ENCODE results near the gene F8. TPM values are rescaled to one million over a fixed set of nuclear protein-coding genes. Genes with fewer than 3 reads are reported as not detected.
"Not testable (repeated sequence)": the region's sequence is repeated elsewhere in the genome, so short reads cannot be mapped to it uniquely, and the experiment has no call there.

F8 gene
- total RNA-seq, 1 donor = 3.6 TPM

DNA sequence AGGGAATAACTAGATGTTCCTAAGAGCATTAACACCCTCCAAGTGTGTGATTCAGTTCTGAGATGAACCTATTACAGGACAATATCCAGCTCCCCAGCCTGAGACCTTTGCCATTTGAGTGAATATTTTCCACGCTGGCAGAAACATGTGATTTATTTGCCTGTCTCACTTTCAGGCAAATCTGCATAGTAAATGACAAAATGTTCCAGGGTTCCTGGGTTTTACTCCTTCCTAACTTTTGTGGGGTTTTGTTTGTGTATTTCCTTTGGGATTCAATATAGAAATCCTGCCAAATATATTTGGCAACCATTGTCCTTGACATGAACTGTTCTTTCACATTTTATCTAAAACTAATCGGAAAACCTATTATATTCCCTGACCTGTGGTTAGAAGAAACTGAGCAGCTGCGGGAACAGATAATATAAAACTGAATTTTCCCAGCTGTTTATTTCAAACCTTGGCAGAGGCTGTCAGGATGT, 12.5 kb downstream of the F8 start:
- Histone ChIP-seq H3K4me3 (ENCODE audit: low read length) (no peak overlapping the region), H3K4me1 (ENCODE audit: insufficient read depth, low read length) (no peaks in the 10 kb centered on the region), H3K27me3 (ENCODE audit: insufficient read depth, low read length) (no peaks in the 10 kb centered on the region), H3K9me3 (ENCODE audit: low read depth, low read length) (no peaks in the 10 kb centered on the region)

DNA sequence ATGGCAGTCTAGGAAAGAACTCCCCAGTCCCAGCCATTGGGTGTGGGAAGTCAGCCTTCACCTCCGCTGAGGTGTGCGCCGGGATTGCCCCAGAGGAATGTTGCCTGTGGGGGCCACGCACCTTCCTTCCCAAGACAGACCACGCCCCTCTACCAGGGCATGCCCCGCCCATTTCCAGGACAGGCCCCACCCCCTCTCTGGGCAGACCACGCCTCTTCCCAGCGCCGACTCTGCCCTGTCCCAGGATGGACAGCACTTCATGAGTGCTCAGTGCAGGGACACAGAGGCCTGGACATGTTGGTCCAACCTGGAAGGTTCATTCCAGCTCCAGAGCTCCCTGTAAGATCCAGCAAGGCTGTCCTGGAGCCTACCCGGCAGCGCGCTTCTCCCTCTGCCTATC, 13.9 kb downstream of the F8 start:
- H3K4me3 ChIP-seq (ENCODE audit: low read length); H3K4me1 ChIP-seq (ENCODE audit: insufficient read depth, low read length): not testable (repeated sequence)

GRCh38 chrX:155006913-155007671, 15.4 kb downstream of the F8 start:
- not testable (repeated sequence) for H3K4me1 ChIP-seq (ENCODE audit: insufficient read depth, low read length); H3K4me3 ChIP-seq (ENCODE audit: low read length); H3K27me3 ChIP-seq (ENCODE audit: insufficient read depth, low read length); H3K9me3 ChIP-seq (ENCODE audit: low read depth, low read length)

More for the DNA sequence above, 13.9 kb downstream of the F8 start:
- H3K27me3 ChIP-seq (ENCODE audit: insufficient read depth, low read length); H3K9me3 ChIP-seq (ENCODE audit: low read depth, low read length): not testable (repeated sequence)

DNA sequence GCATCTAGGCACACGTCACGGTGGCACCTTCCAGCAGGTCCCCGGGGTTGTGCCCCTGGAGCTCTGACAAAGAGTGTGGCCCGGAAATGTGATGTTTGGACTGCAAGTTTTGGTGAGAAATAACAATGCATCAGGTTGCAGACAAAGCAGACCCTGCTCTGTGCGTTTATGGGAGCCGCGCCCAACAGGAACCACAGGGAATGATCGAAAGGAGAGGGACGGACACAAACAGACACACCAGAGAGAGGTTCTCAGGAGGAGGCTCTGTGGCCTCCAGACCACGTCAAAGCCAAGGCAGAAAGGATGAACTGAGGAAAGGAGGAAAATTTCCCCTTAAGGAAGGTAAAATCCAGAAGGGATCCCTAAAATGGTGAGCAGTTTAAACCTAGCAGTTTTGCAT, 16.1 kb downstream of the F8 start:
- not testable (repeated sequence) for H3K4me1 ChIP-seq (ENCODE audit: insufficient read depth, low read length); H3K9me3 ChIP-seq (ENCODE audit: low read depth, low read length); H3K27me3 ChIP-seq (ENCODE audit: insufficient read depth, low read length); H3K4me3 ChIP-seq (ENCODE audit: low read length)

GRCh38 chrX:155005190-155005589, 17.3 kb downstream of the F8 start:
- H3K27me3 ChIP-seq (ENCODE audit: insufficient read depth, low read length) = no peaks in the 10 kb centered on the region
- H3K4me3 ChIP-seq (ENCODE audit: low read length) = no peak overlapping the region
- H3K4me1 ChIP-seq (ENCODE audit: insufficient read depth, low read length) = no peaks in the 10 kb centered on the region
- H3K9me3 ChIP-seq (ENCODE audit: low read depth, low read length) = no peaks in the 10 kb centered on the region

- no peak overlapping the region for H3K4me3 ChIP-seq (ENCODE audit: low read length)
- H3K4me1 ChIP-seq (ENCODE audit: insufficient read depth, low read length) = no peaks in the 10 kb centered on the region
- no peaks in the 10 kb centered on the region for H3K9me3 ChIP-seq (ENCODE audit: low read depth, low read length)
- no peaks in the 10 kb centered on the region for H3K27me3 ChIP-seq (ENCODE audit: insufficient read depth, low read length)
Measured at GRCh38 chrX:155001873-155002272, 20.6 kb downstream of the F8 start.

- Histone ChIP-seq H3K9me3 (ENCODE audit: low read depth, low read length) (no peaks in the 10 kb centered on the region), H3K4me1 (ENCODE audit: insufficient read depth, low read length) (no peaks in the 10 kb centered on the region), H3K4me3 (ENCODE audit: low read length) (no peak overlapping the region), H3K27me3 (ENCODE audit: insufficient read depth, low read length) (no peaks in the 10 kb centered on the region)
Measured at GRCh38 chrX:155000841-155001240, 21.7 kb downstream of the F8 start.

- H3K9me3 ChIP-seq (ENCODE audit: low read depth, low read length) = no peaks in the 10 kb centered on the region
Measured at GRCh38 chrX:154998204-154998880, 24.2 kb downstream of the F8 start.

DNA sequence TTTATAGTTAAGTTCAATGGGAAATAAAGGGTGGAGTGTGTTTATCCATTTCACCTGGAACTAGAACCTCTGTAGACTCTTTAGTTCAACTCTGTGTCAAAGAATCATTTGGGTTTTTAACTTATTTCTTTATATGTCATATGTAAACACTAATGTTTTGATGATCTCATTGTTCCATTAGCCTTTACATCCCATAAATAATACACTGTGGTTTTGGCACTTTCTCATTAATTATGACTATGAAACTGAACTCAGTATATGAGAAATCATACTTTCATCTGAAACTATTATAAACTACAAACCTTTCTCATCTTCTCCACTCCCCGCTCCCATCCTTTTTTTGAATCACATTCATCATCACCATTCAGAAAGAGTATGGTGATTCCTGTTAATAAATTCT, 31.0 kb downstream of the F8 start:
- no peaks in the 10 kb centered on the region for H3K4me1 ChIP-seq (ENCODE audit: insufficient read depth, low read length)
- no peaks in the 10 kb centered on the region for H3K9me3 ChIP-seq (ENCODE audit: low read depth, low read length)
- H3K27me3 ChIP-seq (ENCODE audit: insufficient read depth, low read length) = no peaks in the 10 kb centered on the region

More at GRCh38 chrX:154998204-154998880, 24.2 kb downstream of the F8 start:
- Histone ChIP-seq H3K27me3 (ENCODE audit: insufficient read depth, low read length) (no peaks in the 10 kb centered on the region), H3K4me1 (ENCODE audit: insufficient read depth, low read length) (no peaks in the 10 kb centered on the region), H3K4me3 (ENCODE audit: low read length) (no peak overlapping the region)

GRCh38 chrX:154991039-154991438, 31.5 kb downstream of the F8 start:
- Histone ChIP-seq H3K27me3 (ENCODE audit: insufficient read depth, low read length) (no peaks in the 10 kb centered on the region), H3K4me3 (ENCODE audit: low read length) (no peak overlapping the region), H3K4me1 (ENCODE audit: insufficient read depth, low read length) (no peaks in the 10 kb centered on the region), H3K9me3 (ENCODE audit: low read depth, low read length) (no peaks in the 10 kb centered on the region)

More for the DNA sequence above, 31.0 kb downstream of the F8 start:
- no peak overlapping the region for H3K4me3 ChIP-seq (ENCODE audit: low read length)

DNA sequence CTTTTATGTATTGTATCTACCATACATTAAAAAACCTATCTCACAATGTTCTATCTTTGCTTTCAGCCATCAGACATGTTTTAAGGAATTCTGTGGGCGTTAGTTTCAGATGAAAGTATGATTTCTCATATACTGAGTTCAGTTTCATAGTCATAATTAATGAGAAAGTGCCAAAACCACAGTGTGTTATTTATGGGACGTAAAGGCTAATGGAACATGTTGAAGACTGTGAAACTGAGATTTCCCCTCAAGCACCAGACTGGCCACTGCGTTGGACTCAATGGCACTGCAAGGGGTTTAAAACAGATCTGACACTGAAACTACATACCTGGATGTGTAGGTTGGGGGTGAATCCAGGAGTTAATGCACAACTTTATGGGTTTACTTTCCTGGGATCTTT, 32.0 kb downstream of the F8 start:
- no peaks in the 10 kb centered on the region for H3K9me3 ChIP-seq (ENCODE audit: low read depth, low read length)
- no peaks in the 10 kb centered on the region for H3K4me1 ChIP-seq (ENCODE audit: insufficient read depth, low read length)
- H3K27me3 ChIP-seq (ENCODE audit: insufficient read depth, low read length) = no peaks in the 10 kb centered on the region
- no peak overlapping the region for H3K4me3 ChIP-seq (ENCODE audit: low read length)

DNA sequence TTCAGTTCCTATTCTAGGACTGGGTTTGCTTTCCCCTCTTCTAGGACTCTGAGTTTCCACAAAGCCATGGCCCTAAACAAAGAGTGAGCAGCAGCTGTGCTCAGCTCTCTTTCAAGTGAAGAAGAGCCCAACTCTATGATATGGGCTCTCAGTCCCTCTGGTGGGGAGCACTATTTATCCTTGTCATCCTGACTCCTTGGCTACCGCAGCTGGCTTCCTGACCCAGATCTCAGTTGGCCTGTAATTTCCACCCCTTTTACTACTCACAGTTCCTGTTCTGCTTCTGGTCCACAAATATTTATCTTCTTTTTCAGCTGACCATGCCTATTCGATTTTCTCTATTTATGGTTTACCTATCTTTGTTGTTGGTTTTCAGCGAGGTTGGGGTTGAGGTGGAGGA, 33.8 kb downstream of the F8 start:
- no peaks in the 10 kb centered on the region for H3K9me3 ChIP-seq (ENCODE audit: low read depth, low read length)
- no peaks in the 10 kb centered on the region for H3K27me3 ChIP-seq (ENCODE audit: insufficient read depth, low read length)
- H3K4me3 ChIP-seq (ENCODE audit: low read length) = no peak overlapping the region
- H3K4me1 ChIP-seq (ENCODE audit: insufficient read depth, low read length) = no peaks in the 10 kb centered on the region

DNA sequence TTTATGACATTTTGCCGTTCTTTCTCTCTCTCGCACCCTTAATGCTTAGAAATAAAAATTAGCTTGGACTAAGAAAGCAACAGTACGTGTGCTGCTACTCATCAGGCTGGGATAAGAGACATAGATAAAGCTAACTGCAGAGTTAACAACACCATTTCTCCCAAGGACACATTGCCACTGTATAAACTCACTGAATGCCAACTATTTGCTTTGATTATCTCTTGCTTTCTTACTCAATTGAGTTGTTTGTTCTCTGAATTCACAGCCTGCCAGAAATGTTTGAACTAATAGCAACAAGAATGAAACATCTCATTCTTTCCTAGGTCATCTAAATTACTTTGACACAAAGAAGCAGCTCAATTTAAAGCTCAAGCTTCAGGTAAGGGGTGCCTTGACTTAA, 34.6 kb downstream of the F8 start:
- Histone ChIP-seq H3K4me3 (ENCODE audit: low read length) (no peak overlapping the region), H3K27me3 (ENCODE audit: insufficient read depth, low read length) (no peaks in the 10 kb centered on the region), H3K4me1 (ENCODE audit: insufficient read depth, low read length) (no peaks in the 10 kb centered on the region), H3K9me3 (ENCODE audit: low read depth, low read length) (no peaks in the 10 kb centered on the region)

GRCh38 chrX:154986826-154987575, 35.5 kb downstream of the F8 start:
- Histone ChIP-seq H3K27me3 (ENCODE audit: insufficient read depth, low read length) (no peaks in the 10 kb centered on the region), H3K9me3 (ENCODE audit: low read depth, low read length) (no peaks in the 10 kb centered on the region), H3K4me3 (ENCODE audit: low read length) (no peak overlapping the region), H3K4me1 (ENCODE audit: insufficient read depth, low read length) (no peaks in the 10 kb centered on the region)

DNA sequence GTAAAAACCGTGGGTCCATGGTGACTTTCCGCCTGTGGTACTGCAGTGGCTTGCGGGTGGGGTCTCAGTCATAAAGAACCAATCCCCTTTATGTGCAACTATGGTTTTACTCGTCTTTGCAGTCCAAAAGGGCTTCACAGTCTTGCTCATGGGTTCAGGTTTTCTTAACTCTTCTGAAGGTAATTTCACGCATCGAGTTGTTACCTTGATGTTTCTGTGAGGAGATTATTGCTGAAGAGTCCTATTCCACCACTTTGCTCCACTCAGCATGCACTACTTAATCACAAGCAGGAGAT, 41.5 kb downstream of the F8 start:
- Histone ChIP-seq H3K4me1 (ENCODE audit: insufficient read depth, low read length) (peaks cover 3% of the 10 kb centered on the region), H3K9me3 (ENCODE audit: low read depth, low read length) (no peaks in the 10 kb centered on the region), H3K27me3 (ENCODE audit: insufficient read depth, low read length) (no peaks in the 10 kb centered on the region), H3K4me3 (ENCODE audit: low read length) (no peak overlapping the region)

Data from mononuclear cell (primary cell).